Activated naive CD4-positive, alpha-beta T cell treated with anti-CD3 and anti-CD28 coated beads, Interleukin-2, amount 10 ng/mL, durations not matched to agents 7 days and 5 days (primary cell): ENCODE data around the gene SUPT3H.

ENCODE experiments used
- CTCF ChIA-PET: fragments of 350-600 bp; sonication (Branson Sonifier 250); formaldehyde crosslinking; loops from one replicate; lab custom pipeline; 2021; ENCODE audit warnings: antibody characterized with exemption; lab: Charles Lee
- DNase-seq: peaks from one replicate; pipeline ENCODE4 v3.0.0-alpha.2; 2020
- H3K27ac Mint-ChIP-seq: one replicate; pipeline ENCODE4 v1.8.0; 2021; ENCODE audit warnings: mild to moderate bottlenecking, moderate library complexity, mixed read lengths
- H3K27me3 Mint-ChIP-seq: one replicate; pipeline ENCODE4 v1.8.0; 2021; ENCODE audit warnings: mild to moderate bottlenecking, mixed read lengths
- H3K36me3 Mint-ChIP-seq: one replicate; pipeline ENCODE4 v1.8.0; 2021; ENCODE audit warnings: mixed read lengths
- H3K4me1 Mint-ChIP-seq: one replicate; pipeline ENCODE4 v1.8.0; 2021; ENCODE audit warnings: mixed read lengths
- H3K4me3 Mint-ChIP-seq: one replicate; pipeline ENCODE4 v1.8.0; 2021; ENCODE audit warnings: mild to moderate bottlenecking, moderate library complexity, mixed read lengths
- H3K9me3 Mint-ChIP-seq: one replicate; pipeline ENCODE4 v1.8.0; 2021; ENCODE audit warnings: mixed read lengths

The SUPT3H gene

GRCh38 chr6:45416700-45417099 is 39.0 kb upstream of the SUPT3H start:
- Mint-ChIP-seq H3K4me1 (peaks cover 24% of the 10 kb centered on the region), H3K27me3 (peaks cover 35% of the 10 kb centered on the region), H3K36me3 (peaks cover 1% of the 10 kb centered on the region), H3K4me3 (no peak overlapping the region), H3K9me3 (no peaks in the 10 kb centered on the region), H3K27ac (no peak overlapping the region)
- DNase-seq = no peak
- CTCF ChIA-PET = interaction anchor here (1.3 to 4.8 kb wide), 4 partner anchors 8 to 941 kb away, joined by 3 to 43 read pairs (median 6); no protein-coding TSS in a partner anchor

DNA sequence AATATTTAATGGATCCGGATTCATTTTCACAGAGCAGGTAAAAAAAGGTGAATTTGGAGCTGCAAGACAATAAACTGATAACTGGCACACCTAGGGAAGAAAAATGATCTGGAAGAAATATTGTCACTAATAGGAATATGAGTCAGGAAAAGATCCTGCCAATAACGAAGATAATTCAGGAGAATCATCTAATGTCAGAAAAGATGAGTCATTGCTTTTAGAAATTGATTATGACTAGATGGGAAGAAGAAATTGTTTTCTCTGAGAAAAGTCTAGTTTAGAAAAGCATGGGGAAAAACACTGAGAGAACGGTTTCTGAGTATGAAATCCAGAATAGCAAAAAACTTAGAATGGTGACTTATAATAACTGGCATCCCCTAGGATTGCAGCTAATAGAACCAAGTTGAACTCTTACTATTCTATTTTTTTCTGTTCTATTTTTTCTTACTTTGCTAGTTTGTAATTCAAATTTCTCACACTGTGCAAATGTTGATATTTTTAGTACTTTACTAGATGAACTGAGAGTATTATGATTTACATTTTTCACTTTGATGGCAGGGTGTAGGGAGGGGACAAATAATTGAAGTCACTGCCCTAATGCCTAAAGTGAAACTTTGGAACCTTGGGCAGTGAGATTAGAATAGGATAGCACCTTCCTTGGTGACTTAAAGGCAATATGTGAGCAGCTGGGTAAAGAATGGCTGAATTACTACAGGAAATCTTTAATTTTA is 38.2 kb upstream of the SUPT3H start:
- Mint-ChIP-seq H3K4me1 (peaks cover 19% of the 10 kb centered on the region), H3K4me3 (no peak overlapping the region), H3K9me3 (no peaks in the 10 kb centered on the region), H3K36me3 (peaks cover 1% of the 10 kb centered on the region), H3K27me3 (peaks cover 27% of the 10 kb centered on the region), H3K27ac (no peak overlapping the region)
- CTCF ChIA-PET = interaction anchor here (0.5 to 1.7 kb wide), 4 partner anchors 26 to 941 kb away, joined by 3 to 9 read pairs (median 4); no protein-coding TSS in a partner anchor
- no peak for DNase-seq

- H3K9me3 Mint-ChIP-seq = no peaks in the 10 kb centered on the region
- H3K36me3 Mint-ChIP-seq = no peaks in the 10 kb centered on the region
- DNase-seq = no peak
- no peak overlapping the region for H3K27ac Mint-ChIP-seq
- peaks cover 13% of the 10 kb centered on the region for H3K4me1 Mint-ChIP-seq
- H3K4me3 Mint-ChIP-seq = no peak overlapping the region
- peaks cover 21% of the 10 kb centered on the region for H3K27me3 Mint-ChIP-seq
- CTCF ChIA-PET = interaction anchor here (0.5 to 1.7 kb wide), 4 partner anchors 25 to 940 kb away, joined by 3 to 9 read pairs (median 4); no protein-coding TSS in a partner anchor
Observed at GRCh38 chr6:45415315-45415714, 37.6 kb upstream of the SUPT3H start.

DNA sequence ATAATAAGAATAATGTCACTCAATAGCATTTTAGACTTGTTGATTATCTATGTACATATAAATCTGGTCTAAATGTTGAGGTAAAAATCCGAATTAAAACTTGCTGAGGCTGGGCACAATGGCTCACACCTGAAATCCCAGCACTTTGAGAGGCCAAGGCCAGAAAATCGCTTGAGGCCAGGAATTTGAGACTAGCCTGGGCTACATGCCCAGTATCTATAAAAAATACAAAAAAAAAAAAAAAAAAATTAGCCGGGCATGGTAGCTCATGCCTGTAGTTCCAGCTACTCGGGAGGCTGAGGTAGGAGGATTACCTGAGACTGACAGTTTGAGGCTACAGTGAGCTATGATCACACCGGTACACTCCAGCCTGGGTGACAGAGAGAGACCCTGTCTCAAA is 34.2 kb upstream of the SUPT3H start:
- no peaks in the 10 kb centered on the region for H3K4me1 Mint-ChIP-seq

GRCh38 chr6:45400021-45400420 is 22.3 kb upstream of the SUPT3H start:
- peaks cover 13% of the 10 kb centered on the region for H3K27me3 Mint-ChIP-seq
- CTCF ChIA-PET = no interaction called here
- no peak for DNase-seq
- H3K4me3 Mint-ChIP-seq = no peak overlapping the region
- H3K4me1 Mint-ChIP-seq = no peaks in the 10 kb centered on the region
- no peaks in the 10 kb centered on the region for H3K9me3 Mint-ChIP-seq
- H3K36me3 Mint-ChIP-seq = no peaks in the 10 kb centered on the region
- no peak overlapping the region for H3K27ac Mint-ChIP-seq

More for the DNA sequence above, 34.2 kb upstream of the SUPT3H start:
- no peak for DNase-seq
- H3K4me3 Mint-ChIP-seq = no peak overlapping the region
- no peaks in the 10 kb centered on the region for H3K36me3 Mint-ChIP-seq
- CTCF ChIA-PET = no interaction called here
- peaks cover 8% of the 10 kb centered on the region for H3K27me3 Mint-ChIP-seq
- no peak overlapping the region for H3K27ac Mint-ChIP-seq
- H3K9me3 Mint-ChIP-seq = no peaks in the 10 kb centered on the region

- CTCF ChIA-PET = interaction anchor here (0.9 kb wide), 1 partner anchor 742 kb away, joined by 3 read pairs; no protein-coding TSS in a partner anchor
- H3K9me3 Mint-ChIP-seq = peaks cover 4% of the 10 kb centered on the region
- no peak overlapping the region for H3K4me3 Mint-ChIP-seq
- H3K4me1 Mint-ChIP-seq = no peaks in the 10 kb centered on the region
- no peak overlapping the region for H3K27ac Mint-ChIP-seq
- H3K27me3 Mint-ChIP-seq = peaks cover 13% of the 10 kb centered on the region
- no peaks in the 10 kb centered on the region for H3K36me3 Mint-ChIP-seq
- DNase-seq = no peak
Observed at GRCh38 chr6:45398075-45398813, 20.5 kb upstream of the SUPT3H start.

DNA sequence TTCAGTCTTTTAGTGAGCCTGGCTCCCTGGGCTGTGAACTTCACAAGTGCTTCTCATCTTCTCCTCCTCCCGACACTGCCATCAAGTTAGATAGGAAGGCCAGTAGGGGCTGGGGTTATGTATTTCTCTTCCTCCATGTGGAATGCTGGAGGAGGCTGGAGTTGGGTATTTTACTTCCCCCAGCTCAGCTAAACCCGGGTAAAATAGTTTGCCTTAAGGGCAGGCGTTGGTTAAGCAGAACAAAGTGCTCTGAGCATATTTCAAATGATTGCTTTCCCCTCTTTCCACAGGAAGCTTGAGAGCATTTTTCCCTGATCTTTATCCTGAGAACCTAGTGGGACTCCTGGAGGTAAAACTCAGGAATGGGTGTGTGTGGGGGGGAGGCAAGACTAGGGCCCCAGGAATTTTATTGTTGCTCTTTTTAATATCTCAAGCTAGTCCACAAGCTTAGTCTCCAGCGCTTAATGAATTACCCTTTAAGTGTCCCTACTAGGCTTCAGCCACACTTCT is 16.9 kb upstream of the SUPT3H start:
- Mint-ChIP-seq H3K4me1 (no peaks in the 10 kb centered on the region), H3K9me3 (peaks cover 12% of the 10 kb centered on the region), H3K27me3 (peaks cover 8% of the 10 kb centered on the region), H3K36me3 (peaks cover 2% of the 10 kb centered on the region), H3K27ac (no peak overlapping the region), H3K4me3 (no peak overlapping the region)
- no peak for DNase-seq
- CTCF ChIA-PET = no interaction called here

DNA sequence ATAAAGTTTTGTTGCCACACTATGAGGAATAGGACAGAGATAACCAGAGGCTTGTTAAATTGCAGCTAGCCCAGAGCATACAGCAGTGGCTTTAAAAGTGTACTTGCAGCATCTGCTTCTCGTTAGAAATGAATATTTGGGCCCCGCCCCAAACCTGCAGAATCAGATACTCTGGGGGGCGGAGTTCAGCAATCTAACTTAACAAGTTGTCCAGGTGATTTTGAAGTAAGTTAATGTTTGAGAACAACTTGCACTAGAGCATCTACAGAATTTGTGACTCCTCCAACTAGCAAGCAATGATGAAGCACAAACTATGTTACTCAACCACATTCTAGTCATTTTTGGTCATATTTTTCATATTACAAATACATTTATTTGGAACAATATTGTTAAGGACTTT is 10.6 kb upstream of the SUPT3H start:
- H3K4me3 Mint-ChIP-seq = no peak overlapping the region
- peaks cover 2% of the 10 kb centered on the region for H3K36me3 Mint-ChIP-seq
- CTCF ChIA-PET = no interaction called here
- no peak overlapping the region for H3K27ac Mint-ChIP-seq
- H3K27me3 Mint-ChIP-seq = no peaks in the 10 kb centered on the region
- peaks cover 9% of the 10 kb centered on the region for H3K9me3 Mint-ChIP-seq
- no peak for DNase-seq
- no peaks in the 10 kb centered on the region for H3K4me1 Mint-ChIP-seq

DNA sequence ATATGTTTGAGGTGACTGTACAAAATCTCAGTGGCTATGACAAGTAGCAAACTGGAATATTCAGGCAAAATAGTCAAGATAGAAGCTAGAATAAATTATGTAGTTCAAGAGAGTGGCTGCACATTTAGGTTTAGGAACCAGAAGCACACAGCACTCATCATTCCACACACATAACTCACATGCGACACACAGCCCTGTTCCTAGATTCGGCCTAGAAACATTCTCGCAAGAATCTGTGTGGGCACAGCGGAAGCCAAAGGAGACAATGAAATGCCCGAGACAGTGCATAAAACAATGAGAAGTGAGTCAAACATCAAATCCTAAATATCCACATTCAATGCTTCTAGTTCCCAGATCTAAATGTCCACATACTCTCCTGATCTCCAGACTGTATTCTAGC is 9.5 kb upstream of the SUPT3H start:
- Mint-ChIP-seq H3K4me1 (no peaks in the 10 kb centered on the region), H3K9me3 (peaks cover 2% of the 10 kb centered on the region), H3K27me3 (no peaks in the 10 kb centered on the region), H3K27ac (no peak overlapping the region), H3K4me3 (no peak overlapping the region), H3K36me3 (no peaks in the 10 kb centered on the region)
- CTCF ChIA-PET = no interaction called here
- no peak for DNase-seq

GRCh38 chr6:45386501-45386900 is 8.8 kb upstream of the SUPT3H start:
- CTCF ChIA-PET = no interaction called here

DNA sequence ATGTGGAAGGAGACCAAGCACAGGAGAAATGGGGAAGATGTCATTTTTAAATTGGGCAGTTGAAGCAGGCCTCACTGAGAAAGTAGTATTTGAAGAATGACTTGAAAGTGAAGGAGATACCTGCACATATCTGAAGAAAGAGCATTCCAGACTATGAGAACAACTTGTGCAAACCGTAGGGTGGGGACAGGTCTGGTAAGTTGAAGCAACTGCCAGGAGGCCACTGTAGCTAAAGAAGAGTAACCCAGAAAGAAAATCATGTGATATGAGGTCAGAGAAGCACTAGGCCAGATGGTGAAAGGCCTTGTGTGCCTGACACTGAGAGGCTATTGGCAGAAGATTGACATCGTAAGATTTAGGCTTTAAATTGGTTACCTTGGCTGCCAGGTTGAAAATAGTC is 4.7 kb upstream of the SUPT3H start:
- H3K4me3 Mint-ChIP-seq = no peak overlapping the region
- no peaks in the 10 kb centered on the region for H3K9me3 Mint-ChIP-seq
- H3K4me1 Mint-ChIP-seq = peaks cover 13% of the 10 kb centered on the region
- no peaks in the 10 kb centered on the region for H3K27me3 Mint-ChIP-seq
- no peak overlapping the region for H3K27ac Mint-ChIP-seq
- no peaks in the 10 kb centered on the region for H3K36me3 Mint-ChIP-seq
- DNase-seq = no peak
- CTCF ChIA-PET = interaction anchor here (0.8 kb wide), 1 partner anchor 332 kb away, joined by 3 read pairs; no protein-coding TSS in a partner anchor

More at GRCh38 chr6:45386501-45386900, 8.8 kb upstream of the SUPT3H start:
- Mint-ChIP-seq H3K27ac (no peak overlapping the region), H3K27me3 (no peaks in the 10 kb centered on the region), H3K4me1 (no peaks in the 10 kb centered on the region), H3K4me3 (no peak overlapping the region), H3K36me3 (no peaks in the 10 kb centered on the region), H3K9me3 (peaks cover 2% of the 10 kb centered on the region)
- DNase-seq = no peak

GRCh38 chr6:45378334-45378926 is 696 bp upstream of the SUPT3H start:
- H3K27me3 Mint-ChIP-seq = no peaks in the 10 kb centered on the region
- DNase-seq = no peak
- CTCF ChIA-PET = interaction anchor here (0.9 to 2.4 kb wide), 5 partner anchors 41 to 723 kb away, joined by 4 to 11 read pairs (median 5); no protein-coding TSS in a partner anchor
- peak overlapping the region; percentile 99 for H3K4me3 Mint-ChIP-seq
- H3K4me1 Mint-ChIP-seq = peaks cover 28% of the 10 kb centered on the region
- peak overlapping the region; percentile 99 for H3K27ac Mint-ChIP-seq
- H3K36me3 Mint-ChIP-seq = peaks cover 1% of the 10 kb centered on the region
- H3K9me3 Mint-ChIP-seq = no peaks in the 10 kb centered on the region

DNA sequence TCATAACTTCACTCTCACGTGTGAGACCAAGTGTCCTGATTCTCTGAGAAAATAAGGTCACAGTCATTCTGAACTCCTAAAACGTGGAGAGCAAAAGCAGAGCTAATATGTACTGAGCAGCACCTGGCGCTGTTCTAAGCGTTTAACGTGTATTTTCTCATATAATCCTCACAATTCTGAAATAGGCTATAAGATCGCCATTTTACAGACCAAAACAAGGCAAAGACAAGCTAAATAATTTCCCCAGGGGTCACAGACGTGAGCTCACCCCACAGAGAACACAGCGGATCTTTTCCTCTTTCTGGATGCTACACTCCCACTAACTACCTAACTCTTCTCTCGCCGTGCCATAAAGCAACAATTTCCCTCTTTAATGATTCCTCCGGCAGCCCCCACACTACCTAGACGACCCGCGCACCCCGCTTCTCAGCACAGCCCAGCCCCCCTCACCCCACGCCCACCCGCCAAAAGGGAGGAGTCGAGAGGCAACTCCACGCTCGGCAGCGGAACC is 636 bp downstream of the SUPT3H start:
- Mint-ChIP-seq H3K36me3 (peaks cover 1% of the 10 kb centered on the region), H3K9me3 (no peaks in the 10 kb centered on the region), H3K27ac (peak overlapping the region; percentile 99), H3K27me3 (no peaks in the 10 kb centered on the region), H3K4me1 (peaks cover 28% of the 10 kb centered on the region), H3K4me3 (peak overlapping the region; percentile 99)
- no peak for DNase-seq
- CTCF ChIA-PET = interaction anchor here (0.6 to 4.0 kb wide), 7 partner anchors 67 to 918 kb away, joined by 3 to 17 read pairs (median 4); no protein-coding TSS in a partner anchor
